ENCODE results near the gene MARCHF2.

Gene MARCHF2

DNA sequence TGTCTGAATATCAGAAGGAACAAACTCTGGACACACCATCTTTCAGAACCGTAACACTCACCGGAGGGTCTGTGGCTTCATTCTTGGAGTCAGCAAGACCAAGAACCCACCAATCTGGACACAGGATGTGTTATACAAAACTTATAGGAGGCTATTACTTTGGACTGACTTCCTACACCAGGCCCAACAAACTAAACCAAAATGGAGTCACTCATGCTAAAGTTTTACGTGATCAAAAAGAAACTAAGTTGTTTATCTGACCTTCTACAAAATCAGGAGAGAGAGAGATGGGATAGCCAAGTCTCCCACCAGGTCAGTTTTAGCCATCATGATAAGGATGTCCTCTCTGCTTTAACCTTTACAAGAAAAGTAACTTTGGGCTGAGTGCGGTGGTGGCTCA is 26.1 kb upstream of the MARCHF2 start:
- TF ChIP-seq, protein P1, sequence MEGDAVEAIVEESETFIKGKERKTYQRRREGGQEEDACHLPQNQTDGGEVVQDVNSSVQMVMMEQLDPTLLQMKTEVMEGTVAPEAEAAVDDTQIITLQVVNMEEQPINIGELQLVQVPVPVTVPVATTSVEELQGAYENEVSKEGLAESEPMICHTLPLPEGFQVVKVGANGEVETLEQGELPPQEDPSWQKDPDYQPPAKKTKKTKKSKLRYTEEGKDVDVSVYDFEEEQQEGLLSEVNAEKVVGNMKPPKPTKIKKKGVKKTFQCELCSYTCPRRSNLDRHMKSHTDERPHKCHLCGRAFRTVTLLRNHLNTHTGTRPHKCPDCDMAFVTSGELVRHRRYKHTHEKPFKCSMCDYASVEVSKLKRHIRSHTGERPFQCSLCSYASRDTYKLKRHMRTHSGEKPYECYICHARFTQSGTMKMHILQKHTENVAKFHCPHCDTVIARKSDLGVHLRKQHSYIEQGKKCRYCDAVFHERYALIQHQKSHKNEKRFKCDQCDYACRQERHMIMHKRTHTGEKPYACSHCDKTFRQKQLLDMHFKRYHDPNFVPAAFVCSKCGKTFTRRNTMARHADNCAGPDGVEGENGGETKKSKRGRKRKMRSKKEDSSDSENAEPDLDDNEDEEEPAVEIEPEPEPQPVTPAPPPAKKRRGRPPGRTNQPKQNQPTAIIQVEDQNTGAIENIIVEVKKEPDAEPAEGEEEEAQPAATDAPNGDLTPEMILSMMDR (IDR thresholded peaks at IDR 0.05; ENCODE audit: low read depth, low read length) = no peak
- H3K4me3 ChIP-seq (ENCODE audit: low read depth, low read length) = no peak overlapping the region
- in situ Hi-C loops (cut with HindIII; ENCODE audit: low sequenced_read_pairs) = no loop called here
- DNase-seq (ENCODE audit: low read depth, low spot score) = no peak

- no peak overlapping the region for H3K4me3 ChIP-seq (ENCODE audit: low read depth, low read length)
- no peak for DNase-seq (ENCODE audit: low read depth, low spot score)
- TF ChIP-seq, protein P1 (IDR thresholded peaks at IDR 0.05; ENCODE audit: low read depth, low read length) = no peak
- in situ Hi-C loops (cut with HindIII; ENCODE audit: low sequenced_read_pairs) = no loop called here
Observed at GRCh38 chr19:8387688-8388611, 25.2 kb upstream of the MARCHF2 start.

DNA sequence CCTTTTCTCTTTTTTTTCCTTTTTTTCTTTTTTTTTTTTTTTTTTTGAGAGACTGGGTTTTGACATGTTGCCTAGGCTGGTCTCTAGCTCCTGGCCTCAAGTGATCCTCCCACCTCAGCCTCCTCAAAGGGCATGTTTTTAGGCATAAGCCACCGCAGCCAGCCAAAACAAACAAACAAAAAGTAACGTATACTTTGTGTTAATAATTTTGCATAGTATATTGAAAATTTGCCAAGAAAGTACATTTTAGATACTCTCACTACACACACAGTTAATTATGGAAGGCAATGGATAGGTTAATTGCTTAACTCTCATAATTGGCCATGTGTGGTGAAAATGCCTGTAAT is 24.5 kb upstream of the MARCHF2 start:
- H3K4me3 ChIP-seq (ENCODE audit: low read depth, low read length) = no peak overlapping the region
- TF ChIP-seq, protein P1 (IDR thresholded peaks at IDR 0.05; ENCODE audit: low read depth, low read length) = no peak
- DNase-seq (ENCODE audit: low read depth, low spot score) = no peak
- in situ Hi-C loops (cut with HindIII; ENCODE audit: low sequenced_read_pairs) = no loop called here

GRCh38 chr19:8389891-8390616 is 23.1 kb upstream of the MARCHF2 start, which contains the start of gene RAB11B:
Gene RAB11B, plus strand, starts transcription at chr19:8390360. Its CDS starts 57 bp downstream, at chr19:8390417.
- H3K4me3 ChIP-seq (ENCODE audit: low read depth, low read length) = peak within 1 kb of the TSS; percentile 68
- DNase-seq (ENCODE audit: low read depth, low spot score) = peak; percentile 100
- TF ChIP-seq, protein P1 (IDR thresholded peaks at IDR 0.05; ENCODE audit: low read depth, low read length) = no peak
- in situ Hi-C loops (cut with HindIII; ENCODE audit: low sequenced_read_pairs) = no loop called here

DNA sequence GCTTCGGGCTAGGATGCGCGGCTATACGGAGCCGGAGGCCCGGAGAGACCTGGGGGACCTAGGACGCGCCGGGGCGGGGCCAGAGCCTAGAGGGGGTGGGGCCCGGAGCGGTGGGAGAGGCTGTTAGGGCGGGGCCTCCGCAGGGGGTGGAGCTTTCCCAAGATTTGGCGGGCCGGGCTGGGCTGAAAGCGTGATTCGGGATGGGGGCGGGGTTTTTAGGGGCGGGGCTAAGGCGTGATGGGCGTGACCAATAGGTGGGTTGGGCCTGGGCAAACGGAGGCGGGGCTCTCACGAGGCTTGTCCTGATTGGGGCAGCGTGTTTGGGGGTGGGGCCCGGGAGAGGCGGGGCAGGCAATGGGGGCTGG is 22.5 kb upstream of the MARCHF2 start:
- H3K4me3 ChIP-seq (ENCODE audit: low read depth, low read length) = peak overlapping the region; percentile 68
- TF ChIP-seq, protein P1 (IDR thresholded peaks at IDR 0.05; ENCODE audit: low read depth, low read length) = no peak
- in situ Hi-C loops (cut with HindIII; ENCODE audit: low sequenced_read_pairs) = no loop called here
- DNase-seq (ENCODE audit: low read depth, low spot score) = peak; percentile 90

GRCh38 chr19:8391198-8392016 is 21.7 kb upstream of the MARCHF2 start:
- TF ChIP-seq, protein P1 (IDR thresholded peaks at IDR 0.05; ENCODE audit: low read depth, low read length) = no peak
- DNase-seq (ENCODE audit: low read depth, low spot score) = no peak
- in situ Hi-C loops (cut with HindIII; ENCODE audit: low sequenced_read_pairs) = no loop called here

More at GRCh38 chr19:8391198-8392016, 21.7 kb upstream of the MARCHF2 start:
- H3K4me3 ChIP-seq (ENCODE audit: low read depth, low read length) = no peak overlapping the region
